Left lobe of liver (tissue), 2 donors: ENCODE measurements around the gene USP32. TPM values are rescaled to one million over a fixed set of nuclear protein-coding genes. Genes with fewer than 3 reads are reported as not detected.
"Not testable (repeated sequence)": the region's sequence is repeated elsewhere in the genome, so short reads cannot be mapped to it uniquely, and the experiment has no call there.

ENCODE experiments used
- ATAC-seq: fragments of 200-7000 bp; cut with Tn5 transposase; one replicate; pipeline ENCODE4 v1.9.1; 2020; ENCODE audit warnings: mild to moderate bottlenecking, moderate library complexity
- DNase-seq: peaks from one replicate; pipeline ENCODE4 v3.0.0-alpha.2; 2020; ENCODE audit warnings: low spot score
- total RNA-seq: library from RNA; stranded (reverse); gene quantifications from one replicate; pipeline ENCODE4 v1.2.1, GENCODE V29; 2021
- donor health status: DM: no; HTN: no; CAD: no; lungs with moderate emphysema.
- donor health status: DM: no; HTN: yes; CAD: no.

The USP32 gene
- total RNA-seq, 1 donor from 2014 or later, result 25.9 TPM

- not testable (repeated sequence) for ATAC-seq, DNase-seq
Measured at GRCh38 chr17:60342492-60342891, 49.4 kb downstream of the USP32 start.

- no peak for ATAC-seq
- no peak for DNase-seq
Measured at GRCh38 chr17:60335289-60335688, 56.6 kb downstream of the USP32 start.

- no peak for DNase-seq
- ATAC-seq, result no peak
Measured at GRCh38 chr17:60333628-60334031, 58.3 kb downstream of the USP32 start.

GRCh38 chr17:60333072-60333471 is 58.9 kb downstream of the USP32 start:
- not testable (repeated sequence) for DNase-seq, ATAC-seq

GRCh38 chr17:60332574-60332973 is 59.4 kb downstream of the USP32 start:
- ATAC-seq (no peak), DNase-seq (no peak)

- DNase-seq, result no peak
- no peak for ATAC-seq
Measured at GRCh38 chr17:60330731-60331130, 61.2 kb downstream of the USP32 start.

- DNase-seq, result no peak
- ATAC-seq, result no peak
Measured at GRCh38 chr17:60328679-60329078, 63.3 kb downstream of the USP32 start.

- ATAC-seq (no peak), DNase-seq (no peak)
Measured at GRCh38 chr17:60327901-60328273, 64.0 kb downstream of the USP32 start.

DNA sequence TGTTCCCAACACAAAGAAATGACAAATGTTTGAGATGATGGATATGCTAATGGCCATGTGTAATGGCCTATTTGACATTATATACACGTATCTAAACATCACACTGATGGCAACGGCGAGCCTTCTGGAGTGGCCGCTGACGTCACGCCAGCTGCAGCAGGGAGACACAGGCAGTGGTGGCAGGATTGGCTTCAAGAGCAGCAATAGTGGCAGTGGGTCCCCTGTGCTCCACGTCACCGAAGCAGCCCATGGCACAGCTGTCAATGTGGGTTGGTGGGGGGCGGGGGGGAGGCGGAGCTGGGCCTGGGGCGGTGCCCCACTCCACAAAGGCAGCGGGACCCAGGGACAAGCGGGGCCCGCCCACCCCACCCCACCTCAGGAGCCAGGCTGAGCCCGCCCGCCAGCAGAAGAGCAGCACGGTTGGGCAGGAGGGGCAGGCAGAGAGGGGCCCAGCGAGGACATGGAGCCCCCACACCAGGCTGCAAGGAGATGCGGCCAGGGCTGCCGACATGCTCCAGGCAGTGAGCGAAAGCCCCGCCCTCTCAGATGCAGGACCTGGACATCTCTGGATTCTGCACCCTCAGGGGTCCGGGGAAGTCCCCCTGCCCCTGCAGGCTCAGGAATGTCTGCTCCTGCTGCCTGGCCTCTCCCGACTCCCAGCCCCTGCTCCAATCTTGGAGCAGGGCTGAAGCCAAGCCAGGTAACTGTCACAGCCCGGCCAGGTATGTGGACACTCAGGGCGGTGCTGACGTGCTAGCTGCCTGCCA is 64.6 kb downstream of the USP32 start:
- peak; percentile 54 for ATAC-seq
- no peak for DNase-seq

DNA sequence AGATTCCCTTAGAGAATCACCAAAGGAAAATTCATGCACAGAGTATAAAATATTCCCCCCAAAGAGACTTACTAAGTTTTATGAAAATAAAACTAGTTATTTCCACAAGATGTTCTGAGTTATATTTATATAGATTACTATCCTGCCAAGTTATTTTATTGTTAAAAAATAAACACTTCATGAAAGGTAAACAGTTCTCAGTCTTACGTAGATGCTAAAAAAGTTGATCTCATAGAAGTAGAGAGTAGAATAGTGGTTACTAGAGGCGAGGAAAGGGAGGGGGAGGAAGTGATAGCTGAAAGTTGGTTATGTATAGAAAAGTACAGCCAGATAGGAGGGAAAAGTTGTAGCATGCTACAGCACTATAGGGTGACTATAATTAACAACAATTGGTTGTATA is 65.2 kb downstream of the USP32 start:
- ATAC-seq (no peak), DNase-seq (no peak)

DNA sequence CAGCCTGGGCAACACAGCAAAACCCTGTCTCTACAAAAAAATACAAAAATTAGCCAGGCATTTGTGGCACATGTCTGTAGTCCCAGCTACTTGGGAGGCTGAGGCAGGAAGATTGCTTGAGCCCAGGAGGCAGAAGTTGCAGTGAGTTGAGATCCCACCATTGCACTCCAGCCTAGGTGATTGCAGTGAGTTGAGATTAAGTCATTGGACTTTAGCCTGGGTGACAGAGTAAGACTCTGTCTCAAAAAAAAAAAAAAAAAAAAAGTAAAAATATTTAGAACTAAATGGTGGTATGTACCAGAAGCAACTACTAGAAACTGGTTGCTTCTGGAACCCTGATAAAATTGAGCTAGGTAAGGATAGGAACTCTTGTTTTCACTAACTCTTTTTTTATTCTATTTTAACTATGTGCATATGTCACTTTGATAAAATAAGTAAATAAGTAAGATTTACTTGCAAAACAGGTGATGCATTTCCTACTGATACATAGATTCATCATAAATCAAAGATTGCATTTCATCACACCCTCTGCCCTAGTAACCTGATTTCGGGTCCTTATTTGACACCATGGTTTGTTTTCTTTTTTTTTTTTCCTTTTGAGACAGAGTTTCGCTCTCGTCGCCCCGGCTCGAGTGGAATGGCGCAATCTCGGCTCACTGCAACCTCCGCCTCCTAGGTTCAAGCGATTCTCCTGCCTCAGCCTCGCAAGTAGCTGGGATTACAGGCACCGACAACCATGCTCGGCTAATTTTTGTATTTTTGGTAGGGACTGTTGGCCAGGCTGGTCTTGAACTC is 66.0 kb downstream of the USP32 start:
- ATAC-seq (peak; percentile 65), DNase-seq (peak; percentile 67)

- ATAC-seq (no peak), DNase-seq (no peak)
Measured at GRCh38 chr17:60323754-60324153, 68.2 kb downstream of the USP32 start.

DNA sequence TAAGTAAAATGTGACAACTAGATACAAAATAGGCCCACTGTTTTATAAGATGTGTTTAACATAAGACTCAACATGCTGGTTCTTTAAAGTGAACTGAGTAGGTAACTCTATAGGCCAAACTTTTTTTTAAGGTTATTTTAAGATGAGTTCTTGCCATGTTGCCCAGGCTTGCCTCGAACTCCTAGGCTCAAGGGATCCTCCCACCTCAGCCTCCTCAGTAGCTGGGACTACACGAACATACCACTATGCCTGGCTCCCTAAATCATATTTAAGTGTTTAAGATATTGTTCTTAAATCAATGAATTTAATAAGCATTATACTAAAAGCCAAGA is 69.9 kb downstream of the USP32 start:
- ATAC-seq (no peak), DNase-seq (no peak)

DNA sequence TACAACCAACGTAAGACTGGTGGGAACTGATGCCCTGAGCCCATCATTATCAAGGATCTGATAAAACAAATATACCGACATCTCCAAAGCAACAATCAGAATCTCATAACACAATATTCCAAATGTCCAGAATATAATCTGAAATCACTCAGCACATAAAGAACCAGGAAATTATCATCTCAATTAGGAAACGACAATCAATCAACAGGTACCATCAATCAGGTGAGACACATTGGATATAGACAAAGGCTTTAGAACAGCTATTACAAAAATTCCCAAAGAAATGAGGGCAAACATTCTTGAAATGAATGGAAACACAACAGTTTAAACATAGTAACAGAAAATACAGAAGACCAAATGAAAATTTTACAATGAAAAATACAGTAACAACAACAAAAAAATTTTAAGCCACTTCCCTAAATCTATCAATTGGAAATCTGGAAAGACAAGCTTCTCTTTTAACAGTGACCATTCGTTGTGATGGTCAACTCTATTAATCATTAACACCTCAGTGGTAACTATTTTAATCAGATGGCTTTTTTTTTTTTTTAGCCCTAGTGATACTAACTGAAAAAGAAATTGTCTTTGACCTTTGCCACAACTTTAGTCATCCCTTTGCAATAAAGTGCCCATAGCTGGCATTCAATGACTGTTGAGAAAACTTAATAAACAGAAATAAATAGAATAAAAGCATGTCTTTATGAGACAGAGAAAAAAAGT is 70.4 kb downstream of the USP32 start:
- peak; percentile 71 for ATAC-seq
- DNase-seq, result no peak

GRCh38 chr17:60318830-60319229 is 73.1 kb downstream of the USP32 start:
- ATAC-seq, result no peak
- DNase-seq, result no peak

DNA sequence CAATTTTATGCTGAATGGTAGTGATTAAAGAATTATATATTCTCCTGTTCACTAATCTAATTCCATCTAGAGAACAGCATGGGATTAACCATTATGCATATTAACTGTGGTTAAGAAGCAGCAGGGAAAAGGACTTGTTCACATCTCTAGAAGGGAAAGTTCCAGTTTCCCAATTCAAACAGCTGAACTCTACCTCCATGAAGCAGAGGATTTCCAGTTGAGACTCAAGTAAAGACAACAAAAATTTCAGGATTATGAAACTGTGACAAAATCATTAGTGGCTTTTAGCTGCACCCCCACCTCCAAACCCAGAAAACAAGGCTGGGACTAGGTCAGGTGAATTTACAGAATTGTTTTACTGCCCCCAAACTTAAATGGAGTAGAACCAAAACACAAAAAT is 73.6 kb downstream of the USP32 start:
- no peak for DNase-seq
- ATAC-seq, result no peak

DNA sequence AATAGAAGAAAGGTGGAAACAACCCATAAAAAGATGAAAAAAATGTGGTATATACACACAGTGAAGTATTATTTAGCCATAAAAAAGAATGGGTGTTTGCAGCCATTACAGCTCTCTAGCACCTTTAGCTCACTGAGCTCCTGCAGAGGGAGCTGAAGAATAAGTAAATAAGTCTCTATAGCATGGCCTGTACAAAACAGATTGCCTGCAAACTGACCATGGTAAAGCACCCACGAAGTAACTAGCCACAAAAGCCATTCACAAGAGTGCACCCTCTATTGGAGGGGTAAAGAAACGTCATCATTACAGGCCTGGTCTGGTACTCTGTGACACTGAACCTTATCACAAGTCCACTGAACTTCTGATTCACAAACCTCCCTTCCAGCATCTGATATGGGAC is 76.3 kb downstream of the USP32 start:
- ATAC-seq (peak; percentile 68), DNase-seq (no peak)

DNA sequence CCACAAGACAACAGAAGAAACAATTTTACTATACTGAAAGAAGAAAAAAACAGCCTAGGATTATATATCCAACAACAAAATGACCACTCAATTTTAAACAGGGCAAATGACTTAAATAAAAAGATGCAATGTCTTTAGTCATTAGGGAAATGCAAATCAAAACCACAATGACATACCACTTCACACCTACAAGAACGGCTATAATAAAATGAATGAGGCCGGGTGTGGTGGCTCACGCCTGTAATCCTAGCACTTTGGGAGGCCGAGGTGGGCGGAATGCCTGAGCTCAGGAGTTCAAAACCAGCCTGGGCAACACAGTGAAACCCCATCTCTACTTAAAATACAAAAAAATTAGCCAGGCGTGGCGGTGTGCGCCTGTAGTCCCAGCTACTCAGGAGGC is 77.0 kb downstream of the USP32 start:
- not testable (repeated sequence) for ATAC-seq

GRCh38 chr17:60314423-60314822 is 77.5 kb downstream of the USP32 start:
- ATAC-seq (no peak), DNase-seq (no peak)

More for the DNA sequence above, 77.0 kb downstream of the USP32 start:
- DNase-seq, result not testable (repeated sequence)

DNA sequence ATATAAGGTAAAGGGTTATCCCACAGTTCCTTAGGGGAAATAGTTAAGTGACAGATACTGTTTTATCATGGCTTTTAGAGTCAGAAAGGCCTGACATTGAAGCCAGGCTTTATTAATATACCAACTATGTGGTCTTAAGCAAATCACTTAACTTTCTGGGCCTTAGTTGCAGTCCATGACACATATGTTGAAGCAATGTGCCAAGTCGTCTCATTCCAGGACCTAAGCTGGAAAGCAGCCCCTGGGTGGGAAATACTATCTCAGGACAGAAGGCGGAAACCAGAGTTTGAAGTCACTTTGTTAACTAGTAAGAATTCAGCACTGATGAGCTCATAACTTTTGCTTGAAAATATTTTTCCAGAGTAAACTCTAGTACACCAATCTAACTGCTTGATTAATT is 80.0 kb downstream of the USP32 start:
- no peak for ATAC-seq
- no peak for DNase-seq

DNA sequence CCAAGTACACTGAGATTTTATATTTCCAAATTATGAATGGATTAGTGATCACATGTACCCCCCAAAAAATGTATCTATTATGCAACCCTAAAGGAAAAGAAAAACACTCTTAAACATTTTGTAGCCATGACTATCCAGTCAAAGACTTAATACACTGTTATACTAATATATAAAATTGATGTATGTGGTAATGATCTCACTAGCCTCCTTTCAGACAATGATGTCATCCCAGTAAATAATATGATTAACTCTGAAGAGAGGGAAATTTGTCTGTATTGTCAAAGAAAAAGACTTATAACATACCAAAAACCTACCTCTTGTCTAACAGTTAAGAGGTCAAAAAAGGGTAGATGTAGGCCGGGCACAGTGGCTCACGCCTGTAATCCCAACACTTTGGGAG is 80.7 kb downstream of the USP32 start:
- ATAC-seq, result no peak
- DNase-seq, result no peak

- ATAC-seq (peak; percentile 59), DNase-seq (no peak)
Measured at GRCh38 chr17:60305141-60305540, 86.8 kb downstream of the USP32 start.
